Measurements from ENCODE around the gene MFAP3. TPM values are rescaled to one million over a fixed set of nuclear protein-coding genes. Genes with fewer than 3 reads are reported as not detected.

MFAP3 gene
- total RNA-seq, 1 experiment from 2014 or later = 18.5 TPM

- TF ChIP-seq REST (IDR thresholded peaks at IDR 0.05; ENCODE audit: low read depth) (no peak), RAD21 (IDR thresholded peaks at IDR 0.05; ENCODE audit: low read depth) (no peak), EZH2 (IDR thresholded peaks at IDR 0.05) (no peak)
These were observed 51.9 kb downstream of the MFAP3 start (continued) for GRCh38 chr5:154090656-154091055.

GRCh38 chr5:154092356-154093141 is 53.8 kb downstream of the MFAP3 start:
- no TSS peak for BruUV-seq (replicated peaks)
- H3K36me3 ChIP-seq (ENCODE audit: control insufficient read depth in 1 of 2, insufficient read depth in 2 of 2, low read length in 2 of 2) = no peaks in the 10 kb centered on the region
- no peaks in the 10 kb centered on the region for H3K9me2 ChIP-seq (ENCODE audit: insufficient read depth)
- intact Hi-C loops (cut with micrococcal nuclease) = no loop called here
- RAD21 ChIA-PET (ENCODE audit: low non-redundant PET in 1 of 2, low total read pairs in 2 of 2, uncharacterized antibody in 2 of 2, unreplicated experiment in 2 of 2) = no interaction called here
- H3K4me3 ChIP-seq (replicated peaks in 1 of 2; ENCODE audit: low read depth in 1 of 2, low read length in 2 of 2) = no peak overlapping the region
- no peak overlapping the region for H3K27ac ChIP-seq (ENCODE audit: low read depth, low read length)
- CTCF ChIA-PET = interaction anchor here (3.4 kb wide), 1 partner anchor 20 kb away, joined by 10 read pairs; no protein-coding TSS in a partner anchor
- H2AFZ ChIP-seq (ENCODE audit: low read depth, low read length, poor library complexity, severe bottlenecking) = no peak overlapping the region
- DNase-seq (ENCODE audit: low read depth, low spot score) = no peak
- TF ChIP-seq CEBPB (IDR thresholded peaks at IDR 0.05; ENCODE audit: low read depth) (no peak), ZNF274 (IDR thresholded peaks at IDR 0.05; ENCODE audit: low read depth, low read length) (no peak), JUND (IDR thresholded peaks at IDR 0.05) (no peak), SIN3A (IDR thresholded peaks at IDR 0.05; ENCODE audit: low read depth) (no peak), YY1 (IDR thresholded peaks at IDR 0.05; ENCODE audit: extremely low read depth, insufficient replicate concordance, low read depth, low read length) (no peak), MAX (IDR thresholded peaks at IDR 0.05) (no peak), POLR2A (IDR thresholded peaks at IDR 0.05; ENCODE audit: borderline replicate concordance, extremely low read depth, insufficient read depth, insufficient read length) (no peak), SP1 (IDR thresholded peaks at IDR 0.05; ENCODE audit: low read depth) (no peak), EZH2phosphoT487 (IDR thresholded peaks at IDR 0.05; ENCODE audit: borderline replicate concordance) (no peak), RAD21 (IDR thresholded peaks at IDR 0.05; ENCODE audit: low read depth) (no peak), FOSL1 (IDR thresholded peaks at IDR 0.05; ENCODE audit: low read depth) (no peak), EGR1 (IDR thresholded peaks at IDR 0.05; ENCODE audit: low read depth) (no peak), ZBTB33 (IDR thresholded peaks at IDR 0.05; ENCODE audit: extremely low read depth, insufficient replicate concordance, low read length) (no peak)
- H3K9ac ChIP-seq (ENCODE audit: low read length) = no peak overlapping the region
- H3K4me1 ChIP-seq (ENCODE audit: control insufficient read depth in 1 of 2, insufficient read depth in 2 of 2, low read length in 2 of 2) = no peaks in the 10 kb centered on the region
- H3K79me2 ChIP-seq (ENCODE audit: insufficient read depth, low read length) = no peaks in the 10 kb centered on the region
- no peak for ATAC-seq
- H3K9me3 ChIP-seq (ENCODE audit: control insufficient read depth in 1 of 2, insufficient read depth in 1 of 2, low read depth in 1 of 2, low read length in 2 of 2) = no peaks in the 10 kb centered on the region
- no peaks in the 10 kb centered on the region for H4K20me1 ChIP-seq (ENCODE audit: insufficient read depth)
- POLR2A ChIA-PET = no interaction called here
- H3K4me2 ChIP-seq (ENCODE audit: low read length) = no peak overlapping the region
- peaks cover 28% of the 10 kb centered on the region for H3K27me3 ChIP-seq (ENCODE audit: insufficient read depth, low read length)
